H1 (cell line): ENCODE results near the gene CDNF. TPM values are rescaled to one million over a fixed set of nuclear protein-coding genes. Genes with fewer than 3 reads are reported as not detected.

Experiments
- CTCF ChIA-PET: fragments of 300-600 bp; sonication (Branson Sonifier 250); formaldehyde crosslinking; loops from one replicate; lab custom pipeline; 2021; ENCODE audit not compliant: partially characterized antibody; lab: Charles Lee
- POLR2A ChIA-PET: fragments of 300-600 bp; sonication (Branson Sonifier 250); formaldehyde crosslinking; loops from one replicate; lab custom pipeline; 2021; ENCODE audit warnings: inconsistent platforms; ENCODE audit not compliant: partially characterized antibody; lab: Charles Lee
- DNase-seq, 2 experiments: peaks; one replicate each; pipeline versions ENCODE4 v3.0.0 to v3.0.0-alpha.2; 2010 to 2022; ENCODE audit warnings: low spot score in 2 of 2, low read depth in 1 of 2, mixed read lengths in 1 of 2
- FAIRE-seq: peaks from 2 replicates; lab custom pipeline; 2011; peaks lifted over from hg19 to GRCh38; lab: Jason Lieb, UNC
- H2AFZ ChIP-seq: 2 replicates; pipeline ENCODE4 v1.8.1; 2012; ENCODE audit warnings: low read length, inconsistent platforms
- H2AK5ac ChIP-seq: 2 replicates; pipeline ENCODE4 v1.6.1; 2013; ENCODE audit warnings: low read depth, low read length
- H2BK120ac ChIP-seq: replicated peaks from 2 replicates; pipeline ENCODE3; 2013; ENCODE audit warnings: low read depth, low read length, inconsistent platforms
- H2BK12ac ChIP-seq: 2 replicates; pipeline ENCODE4 v1.6.1; 2013; ENCODE audit warnings: low read depth, low read length
- H2BK15ac ChIP-seq: 2 replicates; pipeline ENCODE4 v1.6.1; 2013; ENCODE audit warnings: low read length
- H2BK20ac ChIP-seq: 2 replicates; pipeline ENCODE4 v1.6.1; 2013; ENCODE audit warnings: low read length
- H2BK5ac ChIP-seq: 2 replicates; pipeline ENCODE4 v1.6.1; 2013; ENCODE audit warnings: low read depth, low read length
- H3K14ac ChIP-seq: 2 replicates; pipeline ENCODE4 v1.6.1; 2013; ENCODE audit warnings: inconsistent platforms; ENCODE audit not compliant: insufficient read length
- H3K18ac ChIP-seq: 2 replicates; pipeline ENCODE4 v1.6.1; 2013; ENCODE audit warnings: low read length; ENCODE audit errors: extremely low read depth
- H3K23ac ChIP-seq: 2 replicates; pipeline ENCODE4 v1.6.1; 2013; ENCODE audit warnings: inconsistent platforms; ENCODE audit not compliant: insufficient read length
- H3K23me2 ChIP-seq: 2 replicates; pipeline ENCODE4 v1.6.1; 2013; ENCODE audit warnings: low read depth, low read length
- H3K27ac ChIP-seq: 2 replicates; pipeline ENCODE4 v1.6.1; 2011; ENCODE audit warnings: low read depth, low read length, inconsistent platforms
- H3K27me3 ChIP-seq, 4 experiments: replicated peaks in 1 of 4; 1 replicate in 1 of 4; 2 replicates in 3 of 4; pipeline versions ENCODE4 v1.6.1 to v1.8.1; 2011 to 2013; ENCODE audit warnings: low read length in 3 of 4, mild to moderate bottlenecking in 3 of 4, inconsistent platforms in 2 of 4, mixed read lengths in 2 of 4, moderate library complexity in 1 of 4; ENCODE audit not compliant: control insufficient read depth in 3 of 4, insufficient read depth in 3 of 4; ENCODE audit errors: extremely low read depth in 1 of 4
- H3K36me3 ChIP-seq, 4 experiments: 2 replicates each; pipeline versions ENCODE4 v1.6.1 to v1.8.1; 2011 to 2013; ENCODE audit warnings: mild to moderate bottlenecking in 4 of 4, low read length in 3 of 4, moderate library complexity in 2 of 4, control low read depth in 1 of 4, inconsistent platforms in 1 of 4; ENCODE audit not compliant: insufficient read depth in 4 of 4, control insufficient read depth in 2 of 4
- H3K4ac ChIP-seq: replicated peaks from 2 replicates; pipeline ENCODE3; 2013; ENCODE audit warnings: low read length, low read depth, mixed read lengths, inconsistent platforms; ENCODE audit not compliant: insufficient read length
- H3K4me1 ChIP-seq, 4 experiments: replicated peaks in 1 of 4; 1 replicate in 1 of 4; 2 replicates in 3 of 4; pipeline versions ENCODE4 v1.6.1 to v1.8.1; 2011 to 2013; ENCODE audit warnings: low read length in 3 of 4, inconsistent platforms in 2 of 4, mixed read lengths in 1 of 4; ENCODE audit not compliant: insufficient read depth in 4 of 4, control insufficient read depth in 3 of 4
- H3K4me2 ChIP-seq, 2 experiments: 2 replicates each; pipeline versions ENCODE4 v1.6.1 to v1.8.1; 2011 to 2013; ENCODE audit warnings: low read depth in 2 of 2, low read length in 2 of 2, control low read depth in 1 of 2, inconsistent platforms in 1 of 2, mild to moderate bottlenecking in 1 of 2; ENCODE audit not compliant: insufficient read depth in 1 of 2
- H3K4me3 ChIP-seq, 4 experiments: fragments of 200-600, 300-600 bp in 1 of 4; sonication (generic), shearing (Covaris generic), sonication (Bioruptor Twin) in 1 of 4; 2 replicates each; pipeline versions ENCODE4 v1.5.1 to v1.8.1; 2011 to 2016; ENCODE audit warnings: low read length in 4 of 4, low read depth in 3 of 4, control low read depth in 2 of 4, inconsistent platforms in 2 of 4, mild to moderate bottlenecking in 2 of 4, mixed read lengths in 1 of 4, moderate library complexity in 1 of 4; ENCODE audit not compliant: insufficient read depth in 2 of 4; ENCODE audit errors: extremely low read depth in 1 of 4
- H3K56ac ChIP-seq: replicated peaks from 2 replicates; pipeline ENCODE3; 2013; ENCODE audit warnings: low read depth, mild to moderate bottlenecking, mixed read lengths, low read length, inconsistent platforms; ENCODE audit not compliant: insufficient read length
- H3K79me1 ChIP-seq: 2 replicates; pipeline ENCODE4 v1.6.1; 2013; ENCODE audit warnings: low read depth, low read length, control low read depth
- H3K79me2 ChIP-seq, 2 experiments: 2 replicates each; pipeline versions ENCODE4 v1.6.1 to v1.8.1; 2012 to 2013; ENCODE audit warnings: low read length in 2 of 2, mild to moderate bottlenecking in 2 of 2, inconsistent platforms in 1 of 2; ENCODE audit not compliant: insufficient read depth in 2 of 2, control insufficient read depth in 1 of 2
- H3K9ac ChIP-seq, 4 experiments: replicated peaks in 1 of 4; 1 replicate in 1 of 4; 2 replicates in 3 of 4; pipeline versions ENCODE4 v1.6.1 to v1.8.1; 2011 to 2013; ENCODE audit warnings: low read depth in 3 of 4, low read length in 3 of 4, control low read depth in 2 of 4, mild to moderate bottlenecking in 2 of 4, moderate library complexity in 2 of 4, inconsistent platforms in 1 of 4; ENCODE audit errors: extremely low read depth in 1 of 4
- H3K9me3 ChIP-seq, 2 experiments: 2 replicates each; pipeline versions ENCODE4 v1.6.1 to v1.8.1; 2012 to 2013; ENCODE audit warnings: mild to moderate bottlenecking in 2 of 2, moderate library complexity in 2 of 2, control low read depth in 1 of 2, inconsistent platforms in 1 of 2, low read depth in 1 of 2, low read length in 1 of 2, mixed read lengths in 1 of 2; ENCODE audit not compliant: insufficient read depth in 2 of 2
- H4K20me1 ChIP-seq, 2 experiments: replicated peaks in 1 of 2; 2 replicates each; pipeline versions ENCODE3 to v1.8.1; 2011 to 2013; ENCODE audit warnings: inconsistent platforms in 2 of 2, low read length in 2 of 2, mild to moderate bottlenecking in 1 of 2; ENCODE audit not compliant: insufficient read depth in 2 of 2, control insufficient read depth in 1 of 2
- H4K5ac ChIP-seq: 2 replicates; pipeline ENCODE4 v1.6.1; 2013; ENCODE audit warnings: low read length, low read depth, mixed read lengths, inconsistent platforms; ENCODE audit not compliant: insufficient read length
- H4K8ac ChIP-seq: 2 replicates; pipeline ENCODE4 v1.8.0; 2013; ENCODE audit warnings: mild to moderate bottlenecking, moderate library complexity, low read length, inconsistent platforms; ENCODE audit not compliant: insufficient read depth; ENCODE audit errors: extremely low read depth
- H4K91ac ChIP-seq: replicated peaks from 2 replicates; pipeline ENCODE3; 2013; ENCODE audit warnings: low read length, mixed read lengths, inconsistent platforms; ENCODE audit not compliant: insufficient read length
- FOSL1 ChIP-seq: IDR thresholded peaks from 2 replicates; pipeline ENCODE4 v1.6.1; 2011; ENCODE audit warnings: mild to moderate bottlenecking, low read depth, low read length, moderate library complexity; ENCODE audit not compliant: insufficient read depth
- RFX5 ChIP-seq: IDR thresholded peaks from 2 replicates; pipeline ENCODE4 v1.6.1; 2011; ENCODE audit warnings: low read depth, low read length, improper control_type of control experiment, borderline replicate concordance
- TBP ChIP-seq: IDR thresholded peaks from 2 replicates; pipeline ENCODE4 v1.6.1; 2011; ENCODE audit warnings: low read depth, low read length, improper control_type of control experiment
- TEAD4 ChIP-seq: IDR thresholded peaks from 2 replicates; pipeline ENCODE4 v1.6.1; 2012; ENCODE audit warnings: low read depth, low read length, inconsistent platforms, mixed read lengths
- WGBS, 2 experiments: shearing (Covaris generic) in 1 of 2; methylation state at CpG; one replicate each; pipeline versions ENCODE4 v1.1.6 to v1.1.7; 2013 to 2015; ENCODE audit warnings: low lambda C conversion rate in 2 of 2, mixed read lengths in 2 of 2, inconsistent platforms in 1 of 2, low coverage in 1 of 2, missing lambda C conversion rate in 1 of 2; ENCODE audit not compliant: insufficient replicate concordance in 2 of 2, insufficient coverage in 1 of 2, insufficient read length in 1 of 2; ENCODE audit errors: extremely low coverage in 1 of 2, missing lambda C conversion rate in 1 of 2; 5-methylcytosine and 5-hydroxymethylcytosine counted together
- polyA plus RNA-seq, 7 experiments: library from polyadenylated mRNA; depleted of rRNA in 3 of 7; stranded (reverse) in 5 of 7; unstranded in 2 of 7; fragments of >200 nt in 5 of 7; fragments of 200-250 nt in 2 of 7; gene quantifications; 1 replicate in 5 of 7; 2 replicates in 1 of 7; 4 replicates in 1 of 7; pipeline versions ENCODE4 v1.2.1 to v1.2.3, GENCODE V29; 2011 to 2013; ENCODE audit warnings: missing spikeins in 2 of 7, mixed read lengths in 2 of 7
- total RNA-seq: library from RNA; stranded (reverse); fragmentation: NEBNext Ultra II Directional; extraction: Animal tissue kit (Norgen Biotek cat#: 25700); gene quantifications from 2 replicates; pipeline ENCODE4 v1.2.1, GENCODE V29; 2021

The CDNF gene
- total and polyA plus RNA-seq, 2 of the 8 experiments (the other 6 are each of a cell fraction or from before 2014, with no cell fraction given), result 0.32 to 0.67 TPM

DNA sequence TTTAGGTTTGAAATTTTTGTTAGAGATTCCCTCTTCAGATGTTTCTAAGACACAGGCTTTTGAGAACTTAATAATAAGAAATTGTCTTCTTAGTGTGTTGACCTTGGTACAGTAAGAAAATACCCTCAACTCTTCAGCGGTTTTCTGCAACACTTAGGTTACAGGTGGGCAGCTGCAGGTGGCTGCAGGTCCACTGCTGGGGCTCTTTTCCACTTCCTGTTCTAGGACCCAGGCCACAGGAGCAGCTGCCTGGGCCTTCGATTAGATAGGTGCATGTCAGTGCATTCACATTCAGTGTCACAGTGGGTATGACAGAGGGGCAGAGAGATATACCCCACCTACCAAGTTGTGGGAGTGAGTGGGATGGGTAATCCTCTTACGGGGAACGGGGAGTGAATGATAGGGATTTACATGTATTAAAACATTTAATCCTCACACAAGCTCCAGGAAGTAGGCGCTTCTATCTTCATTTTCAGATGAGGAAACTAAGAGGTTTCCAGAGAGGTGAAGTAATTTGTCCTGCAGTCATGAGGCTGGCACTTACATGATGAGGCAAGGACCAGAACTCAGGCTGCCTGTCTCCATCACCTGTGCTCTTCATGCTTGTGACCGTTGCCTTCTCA, 20.6 kb upstream of the CDNF start:
- H4K8ac ChIP-seq, result no peak overlapping the region
- CTCF ChIA-PET, result interaction anchor here (1.0 to 1.1 kb wide), 2 partner anchors 17 to 310 kb away, joined by 3 to 4 read pairs; no protein-coding TSS in a partner anchor
- no peaks in the 10 kb centered on the region for H3K27me3 ChIP-seq

More for the DNA sequence above, 20.6 kb upstream of the CDNF start:
- Histone ChIP-seq H4K20me1 (peaks cover 0 to 3% of the 10 kb centered on the region in 2 experiments), H3K9ac (no peak overlapping the region), H4K5ac (no peak overlapping the region), H2BK120ac (no peak overlapping the region), H4K91ac (no peak overlapping the region), H3K4ac (no peak overlapping the region), H3K4me1 (no peaks in the 10 kb centered on the region), H3K4me2 (no peak overlapping the region), H2BK12ac (no peak overlapping the region), H2BK15ac (no peak overlapping the region), H3K79me2 (no peaks in the 10 kb centered on the region), H3K23ac (no peak overlapping the region), H3K27ac (no peak overlapping the region), H2BK20ac (no peak overlapping the region), H3K79me1 (no peaks in the 10 kb centered on the region), H3K36me3 (peaks cover 0 to 32% (median 5%) of the 10 kb centered on the region in 4 experiments; a peak in 5 of 8 replicates), H3K4me3 (no peak overlapping the region), H2BK5ac (no peak overlapping the region), H3K23me2 (no peaks in the 10 kb centered on the region), H3K56ac (no peak overlapping the region), H2AFZ (no peak overlapping the region), H3K18ac (no peak overlapping the region), H2AK5ac (no peak overlapping the region), H3K9me3 (no peaks in the 10 kb centered on the region), H3K14ac (no peak overlapping the region)
- 98% methylated on average over 6 of the region's 6 CpGs; no CpG with 5 or more reads in 1 of the 2 experiments for WGBS, 2 experiments
- FAIRE-seq, result no peak
- POLR2A ChIA-PET, result no interaction called here
- no peak for DNase-seq
- TF ChIP-seq RFX5 (no peak), FOSL1 (no peak), TEAD4 (no peak), TBP (no peak)
